NCI-H748 treated with DMSO at 0.1 percent for 48 hours (cell line): ENCODE measurements around the gene FOXO6.

ENCODE experiments used
- DNase-seq: peaks from one replicate; lab custom pipeline; 2025; lab: John Stamatoyannopoulos, UW

FOXO6 gene

GRCh38 chr1:41383094-41383852 is 22.0 kb downstream of the FOXO6 start:
- no peak for DNase-seq

GRCh38 chr1:41384579-41384978 is 23.3 kb downstream of the FOXO6 start:
- DNase-seq = no peak

GRCh38 chr1:41385398-41386195 is 24.4 kb downstream of the FOXO6 start:
- DNase-seq = no peak

- DNase-seq = no peak
These were observed 25.0 kb downstream of the FOXO6 start for GRCh38 chr1:41386196-41386663.

- peak; percentile 100 for DNase-seq
These were observed 26.4 kb downstream of the FOXO6 start for GRCh38 chr1:41387667-41388091.

GRCh38 chr1:41388510-41388909 is 27.3 kb downstream of the FOXO6 start:
- DNase-seq = no peak

- DNase-seq = no peak
These were observed 27.8 kb downstream of the FOXO6 start for GRCh38 chr1:41389009-41389408.

- DNase-seq = no peak
These were observed 28.9 kb downstream of the FOXO6 start for GRCh38 chr1:41390166-41390565.

- no peak for DNase-seq
These were observed 29.3 kb downstream of the FOXO6 start for GRCh38 chr1:41390573-41390972.

GRCh38 chr1:41391834-41392527 is 30.7 kb downstream of the FOXO6 start:
- DNase-seq = no peak

- no peak for DNase-seq
These were observed 31.3 kb downstream of the FOXO6 start for GRCh38 chr1:41392528-41392924.

- no peak for DNase-seq
These were observed 32.6 kb downstream of the FOXO6 start for GRCh38 chr1:41393716-41394368.

- no peak for DNase-seq
These were observed 33.1 kb downstream of the FOXO6 start for GRCh38 chr1:41394369-41394744.

- DNase-seq = no peak
These were observed 34.0 kb downstream of the FOXO6 start for GRCh38 chr1:41394959-41395956.

- DNase-seq = no peak
These were observed 34.9 kb downstream of the FOXO6 start for GRCh38 chr1:41396084-41396483.

GRCh38 chr1:41397020-41397419 is 35.8 kb downstream of the FOXO6 start:
- no peak for DNase-seq

GRCh38 chr1:41397753-41398330 is 36.6 kb downstream of the FOXO6 start:
- DNase-seq = no peak

- DNase-seq = no peak
These were observed 38.0 kb downstream of the FOXO6 start for GRCh38 chr1:41399145-41399795.

GRCh38 chr1:41400225-41400624 is 39.0 kb downstream of the FOXO6 start:
- no peak for DNase-seq

GRCh38 chr1:41401899-41402298 is 40.7 kb downstream of the FOXO6 start:
- DNase-seq = no peak
